Naive B cell (primary cell): ENCODE data around the gene MCEE. TPM values are rescaled to one million over a fixed set of nuclear protein-coding genes. Genes with fewer than 3 reads are reported as not detected.
"Not testable (repeated sequence)": the region's sequence is repeated elsewhere in the genome, so short reads cannot be mapped to it uniquely, and the experiment has no call there.

Experiments used
- ATAC-seq, 2 donors: fragments of 150-1000 bp; cut with Tn5 transposase; 2 replicates each; pipeline ENCODE4 v1.10.0; 2021; ENCODE audit warnings: low read depth in 2 of 2, mild to moderate bottlenecking in 2 of 2, moderate library complexity in 2 of 2
- DNase-seq: peaks from one replicate; pipeline ENCODE4 v3.0.0; 2022
- H3K27ac Mint-ChIP-seq, 6 donors: one replicate each; pipeline ENCODE4 v1.8.0; 2020 to 2022; ENCODE audit warnings: mild to moderate bottlenecking in 6 of 6, mixed read lengths in 6 of 6, moderate library complexity in 5 of 6, inconsistent platforms in 2 of 6
- H3K27me3 Mint-ChIP-seq, 3 donors: one replicate each; pipeline ENCODE4 v1.8.0; 2021 to 2022; ENCODE audit warnings: mixed read lengths in 3 of 3, mild to moderate bottlenecking in 1 of 3
- H3K36me3 Mint-ChIP-seq, 2 donors: one replicate each; pipeline ENCODE4 v1.8.0; 2020 to 2022; ENCODE audit warnings: mixed read lengths in 2 of 2, inconsistent platforms in 1 of 2, mild to moderate bottlenecking in 1 of 2
- H3K4me1 Mint-ChIP-seq, 3 donors: one replicate each; pipeline ENCODE4 v1.8.0; 2020 to 2022; ENCODE audit warnings: mixed read lengths in 3 of 3, inconsistent platforms in 1 of 3, mild to moderate bottlenecking in 1 of 3, moderate library complexity in 1 of 3
- H3K4me3 Mint-ChIP-seq, 8 donors: one replicate each; pipeline ENCODE4 v1.8.0; 2020 to 2022; ENCODE audit warnings: mild to moderate bottlenecking in 8 of 8, mixed read lengths in 8 of 8, moderate library complexity in 8 of 8, inconsistent platforms in 2 of 8
- H3K9me3 Mint-ChIP-seq, 7 donors: one replicate each; pipeline ENCODE4 v1.8.0; 2020 to 2022; ENCODE audit warnings: mixed read lengths in 7 of 7, mild to moderate bottlenecking in 5 of 7, inconsistent platforms in 2 of 7, moderate library complexity in 1 of 7
- polyA plus RNA-seq, 6 donors: library from polyadenylated mRNA; unstranded; fragments of 300-500 nt; fragmentation: Illumina TruSeq; gene quantifications; one replicate each; pipeline ENCODE4 v1.2.3, GENCODE V29; 2021; ENCODE audit warnings: low read depth in 6 of 6

Gene MCEE
- 10 to 100 TPM; 15.1 to 39.2 (median 30.3) TPM for polyA plus RNA-seq

DNA sequence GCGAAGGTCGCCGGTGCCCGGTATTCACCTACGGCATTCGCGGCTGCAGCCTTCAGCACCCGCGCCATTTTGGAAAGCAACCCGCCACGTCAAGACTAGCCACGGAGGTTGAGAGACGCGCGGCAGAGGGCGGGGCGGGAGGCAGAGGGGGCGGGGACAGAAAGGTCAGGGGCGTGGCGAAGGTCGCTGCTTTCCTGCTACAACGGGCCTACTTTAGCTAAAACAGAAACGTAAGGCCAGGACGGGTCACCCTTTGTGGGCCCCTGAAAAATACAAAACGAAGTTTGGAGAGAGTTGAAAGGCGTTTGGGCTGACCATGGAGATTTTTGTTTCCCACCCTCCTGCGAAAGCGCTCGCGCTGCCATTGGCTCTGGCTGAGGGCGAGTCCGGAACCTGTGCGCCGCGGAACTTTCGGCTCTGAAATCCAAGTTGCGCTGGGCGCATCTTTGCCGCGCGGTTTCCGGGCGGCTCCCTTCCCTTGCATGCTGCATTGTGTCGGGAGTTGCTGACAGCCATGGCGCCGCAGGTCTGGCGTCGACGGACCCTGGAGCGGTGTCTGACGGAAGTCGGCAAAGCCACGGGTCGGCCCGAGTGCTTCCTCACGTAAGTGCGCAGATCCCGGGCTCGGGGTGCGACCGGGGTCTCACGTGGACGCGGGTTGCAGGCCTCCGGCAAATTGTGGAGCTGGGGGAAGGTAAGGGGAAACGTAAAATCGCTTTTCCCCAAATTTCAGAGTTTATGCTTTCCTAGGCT lies at the start of gene MCEE, which contains the start of gene MPHOSPH10:
Gene MCEE (minus strand): TSS at position 78 of the 753 bp plus-strand sequence. CDS start 10 bp downstream, at position 68.
Gene MPHOSPH10 (plus strand): TSS at position 483 of the 753 bp plus-strand sequence. CDS start 32 bp downstream, at position 515.
- Mint-ChIP-seq H3K4me3 (no peak within 1 kb of the TSS), H3K9me3 (no peaks in the 10 kb centered on the region), H3K36me3 (no peaks in the 10 kb centered on the region), H3K27me3 (no peaks in the 10 kb centered on the region), H3K4me1 (peaks cover 4 to 16% (median 11%) of the 10 kb centered on the region in 3 donors), H3K27ac (peak within 1 kb of the TSS in 5 of 6 donors; percentile 60 to 92 (median 65))
- DNase-seq (peak; percentile 85), ATAC-seq (peak; percentile 87)

DNA sequence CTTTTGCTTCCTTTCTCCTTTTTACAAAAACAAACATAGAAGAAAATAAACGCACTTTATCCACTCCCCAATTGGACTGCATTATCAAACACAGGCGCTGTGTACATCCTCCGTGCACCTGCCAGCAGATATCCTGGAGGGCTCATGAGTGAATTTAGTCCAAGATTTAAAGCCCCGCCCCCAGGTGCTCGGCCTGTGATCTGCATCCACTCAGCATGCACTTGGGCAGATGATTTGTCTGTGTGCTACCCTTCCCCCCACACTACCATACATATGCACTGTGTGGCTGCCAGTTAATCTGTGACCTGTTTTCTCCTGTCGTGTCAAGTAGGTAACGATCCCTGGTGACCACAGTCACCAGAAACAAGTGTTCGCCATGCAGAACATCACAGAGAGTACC lies 48.8 kb upstream of the MCEE start:
- ATAC-seq, DNase-seq, H3K9me3 Mint-ChIP-seq, H3K27me3 Mint-ChIP-seq, H3K4me1 Mint-ChIP-seq, H3K27ac Mint-ChIP-seq, H3K36me3 Mint-ChIP-seq: not testable (repeated sequence)
- peak overlapping the region in 1 of 8 donors; percentile 73 for H3K4me3 Mint-ChIP-seq

DNA sequence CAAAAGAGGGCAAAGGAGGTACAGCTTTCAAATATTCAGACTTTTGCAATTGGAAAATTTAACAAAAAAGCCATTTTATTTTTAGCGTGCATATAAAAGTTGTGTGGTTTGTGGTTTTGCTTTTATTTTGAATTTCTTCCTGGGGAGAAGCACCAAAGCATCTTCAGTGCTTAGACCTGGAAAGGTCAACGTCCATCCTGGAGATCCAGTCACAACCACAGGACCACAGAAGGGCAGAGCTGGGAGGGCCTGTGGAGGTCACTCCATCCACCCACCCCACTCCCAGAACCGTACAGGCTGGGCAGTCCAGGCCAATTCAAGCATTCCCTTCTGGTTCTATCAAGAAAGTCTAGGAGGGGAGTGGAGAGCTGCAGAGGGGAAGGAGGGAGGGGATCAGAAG lies 44.2 kb upstream of the MCEE start:
- DNase-seq (no peak), ATAC-seq (no peak)
- Mint-ChIP-seq H3K27me3 (no peaks in the 10 kb centered on the region), H3K4me3 (no peak overlapping the region), H3K36me3 (no peaks in the 10 kb centered on the region), H3K9me3 (no peaks in the 10 kb centered on the region), H3K4me1 (peaks cover 0 to 4% (median 0%) of the 10 kb centered on the region in 3 donors), H3K27ac (no peak overlapping the region)

DNA sequence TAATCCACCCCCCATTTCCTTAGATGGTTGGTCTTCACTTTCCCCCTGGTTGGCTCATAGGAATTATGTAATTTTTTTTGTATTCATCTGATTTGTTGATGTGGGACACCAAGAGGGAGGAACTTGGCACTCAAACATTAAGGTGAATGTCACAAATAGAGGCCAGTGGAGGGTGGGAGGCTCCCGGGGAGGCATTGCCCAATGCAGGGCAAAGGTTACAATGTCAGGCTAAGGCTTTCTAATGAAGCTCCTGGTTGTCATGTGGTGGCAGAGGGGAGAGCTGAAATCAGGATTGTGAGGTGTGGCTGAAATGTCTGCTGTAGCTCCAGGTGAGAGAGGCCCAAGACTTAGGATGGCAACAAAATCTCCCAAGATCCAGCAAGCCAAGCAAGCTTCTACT lies 43.1 kb upstream of the MCEE start:
- H3K4me1 Mint-ChIP-seq, result peaks cover 0 to 4% (median 0%) of the 10 kb centered on the region in 3 donors
- DNase-seq, result no peak
- H3K27ac Mint-ChIP-seq, result no peak overlapping the region
- H3K27me3 Mint-ChIP-seq, result no peaks in the 10 kb centered on the region
- H3K4me3 Mint-ChIP-seq, result no peak overlapping the region
- no peaks in the 10 kb centered on the region for H3K36me3 Mint-ChIP-seq
- no peaks in the 10 kb centered on the region for H3K9me3 Mint-ChIP-seq
- ATAC-seq, result no peak

DNA sequence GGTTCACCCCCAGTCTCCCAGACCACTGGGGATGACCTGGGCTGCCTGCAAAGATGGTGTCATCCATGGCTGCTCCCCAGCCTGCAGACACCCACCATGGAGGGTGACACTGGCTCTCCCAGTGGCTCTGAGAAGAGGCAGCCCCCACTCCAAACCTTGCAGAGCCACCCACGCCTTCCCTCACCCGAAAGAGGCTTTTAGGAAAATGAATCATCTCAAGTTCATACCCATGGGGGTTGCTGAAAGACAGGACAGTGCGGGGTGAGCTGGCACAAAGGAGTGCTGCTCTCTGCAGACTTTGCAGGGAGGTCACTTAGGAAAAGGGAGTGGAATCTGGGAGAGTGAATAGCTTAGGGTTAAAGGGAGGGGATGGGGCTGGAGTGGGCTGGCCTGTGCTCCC lies 36.8 kb upstream of the MCEE start:
- Mint-ChIP-seq H3K9me3 (no peaks in the 10 kb centered on the region), H3K4me1 (no peaks in the 10 kb centered on the region)

DNA sequence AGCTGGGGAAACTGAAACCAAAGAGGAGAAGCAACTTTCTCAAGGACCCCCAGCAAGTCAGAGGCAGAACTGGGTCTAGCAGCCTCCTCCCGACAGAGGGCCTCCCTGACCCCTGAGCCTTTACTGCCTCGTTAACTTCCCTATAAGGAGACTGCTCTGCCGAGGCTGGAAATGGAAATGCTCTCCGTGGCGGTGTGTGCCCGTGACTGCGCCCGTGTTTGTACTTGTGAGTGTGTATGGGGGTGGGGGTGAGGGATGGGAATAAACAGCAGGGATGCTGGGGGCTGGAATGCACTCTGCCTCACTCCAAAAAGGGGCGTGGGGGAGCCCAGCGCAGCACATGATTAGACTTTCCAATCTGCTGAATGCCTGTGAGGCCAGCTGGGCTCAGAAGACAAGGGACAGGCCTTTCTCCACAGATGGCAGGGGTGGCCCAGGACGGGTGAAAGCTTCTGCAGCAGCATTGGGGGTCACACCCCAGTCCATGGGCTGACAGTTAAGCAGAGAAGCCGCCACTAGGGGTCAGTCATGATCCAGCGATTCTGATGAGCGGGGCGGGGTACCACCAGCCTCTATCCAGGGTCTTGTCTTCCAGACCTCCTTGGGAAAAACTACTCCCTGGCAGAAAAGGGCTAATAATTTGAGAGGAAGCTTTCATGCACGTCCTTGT lies 27.2 kb upstream of the MCEE start:
- H3K27ac Mint-ChIP-seq, result peak overlapping the region in 2 of 6 donors; percentile 16 to 65
- DNase-seq, result peak; percentile 52
- H3K4me3 Mint-ChIP-seq, result peak overlapping the region in 1 of 8 donors; percentile 6
- H3K36me3 Mint-ChIP-seq, result no peaks in the 10 kb centered on the region
- ATAC-seq, result peak; percentile 78 to 86
- no peaks in the 10 kb centered on the region for H3K9me3 Mint-ChIP-seq
- H3K27me3 Mint-ChIP-seq, result peaks cover 6 to 23% (median 14%) of the 10 kb centered on the region in 3 donors
- H3K4me1 Mint-ChIP-seq, result peaks cover 7 to 8% (median 8%) of the 10 kb centered on the region in 3 donors

More for the DNA sequence above, 36.8 kb upstream of the MCEE start:
- Mint-ChIP-seq H3K27ac (no peak overlapping the region), H3K36me3 (no peaks in the 10 kb centered on the region), H3K27me3 (peaks cover 0 to 28% (median 18%) of the 10 kb centered on the region in 3 donors), H3K4me3 (no peak overlapping the region)
- DNase-seq (no peak), ATAC-seq (no peak)

DNA sequence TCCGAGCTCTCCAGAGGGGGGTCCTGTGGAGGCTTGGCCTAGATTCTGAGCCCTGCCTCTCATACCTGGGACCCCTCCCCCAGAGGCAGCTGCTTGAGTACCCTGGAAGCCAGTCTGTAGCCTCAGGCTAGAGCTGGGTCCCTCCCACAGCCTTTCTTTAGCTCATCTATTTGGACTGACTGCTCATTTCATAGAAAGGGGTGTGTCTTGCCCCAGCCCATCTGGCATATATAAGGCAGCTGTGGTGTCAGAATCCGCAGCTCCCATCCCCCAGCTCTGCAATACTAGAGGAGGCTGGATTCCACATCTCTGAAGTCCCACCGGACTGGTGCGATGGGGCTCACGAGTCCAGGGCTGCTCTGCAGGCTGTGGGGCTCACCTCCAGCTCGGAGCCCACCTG lies 26.5 kb upstream of the MCEE start:
- H3K4me1 Mint-ChIP-seq, result peaks cover 7 to 8% (median 8%) of the 10 kb centered on the region in 3 donors
- no peak for DNase-seq
- H3K9me3 Mint-ChIP-seq, result no peaks in the 10 kb centered on the region
- H3K27me3 Mint-ChIP-seq, result peaks cover 6 to 19% (median 10%) of the 10 kb centered on the region in 3 donors
- H3K36me3 Mint-ChIP-seq, result no peaks in the 10 kb centered on the region
- H3K27ac Mint-ChIP-seq, result no peak overlapping the region
- no peak overlapping the region for H3K4me3 Mint-ChIP-seq
- no peak for ATAC-seq

DNA sequence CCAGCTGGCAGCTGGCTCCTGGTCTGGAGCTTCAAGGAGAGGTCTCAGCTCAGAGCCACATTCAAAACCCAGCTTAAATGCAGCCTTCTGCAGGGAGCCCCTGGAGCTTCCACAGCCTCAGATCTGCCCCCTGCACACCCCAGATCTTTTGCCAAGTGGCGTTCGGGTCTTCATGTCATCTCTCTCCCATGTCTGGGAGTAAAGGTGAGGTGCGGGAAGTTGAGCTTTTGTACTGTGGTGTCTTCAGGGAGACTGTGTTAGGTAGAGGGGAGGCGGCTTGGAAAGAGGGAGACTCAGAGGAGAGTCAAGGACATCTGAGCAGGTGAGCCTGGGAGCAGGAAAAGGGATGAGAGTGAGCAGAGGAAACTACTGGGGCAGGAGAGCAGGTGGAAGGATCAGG lies 25.8 kb upstream of the MCEE start:
- Mint-ChIP-seq H3K4me3 (peak overlapping the region in 1 of 8 donors; percentile 78), H3K4me1 (peaks cover 7 to 8% (median 8%) of the 10 kb centered on the region in 3 donors)
- ATAC-seq, result no peak

DNA sequence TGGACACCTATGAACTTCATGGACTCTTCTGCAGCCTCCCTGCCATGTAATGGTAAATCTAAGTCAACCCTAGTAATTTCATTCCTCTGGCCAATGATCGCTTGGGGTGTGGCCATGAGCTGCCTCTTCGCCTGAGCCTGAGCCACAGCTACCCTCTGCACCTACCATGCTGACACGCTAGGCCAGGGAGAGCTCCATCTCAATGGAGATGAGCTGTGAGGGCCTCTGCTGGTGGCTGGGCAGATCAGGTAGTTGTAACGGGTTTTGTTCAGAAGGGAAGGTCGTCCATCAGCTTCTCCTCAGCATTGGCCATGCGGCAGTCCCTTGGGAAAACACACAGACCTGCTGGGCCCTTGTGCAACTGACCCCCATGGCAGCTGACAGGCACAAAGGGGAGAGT lies 24.8 kb upstream of the MCEE start:
- H3K4me3 Mint-ChIP-seq, result no peak overlapping the region
- H3K9me3 Mint-ChIP-seq, result no peaks in the 10 kb centered on the region
- DNase-seq (no peak), ATAC-seq (peak in 1 of 2 donors; percentile 33)
- H3K36me3 Mint-ChIP-seq, result peaks cover 6 to 8% of the 10 kb centered on the region in 2 donors
- peaks cover 7 to 8% (median 8%) of the 10 kb centered on the region in 3 donors for H3K4me1 Mint-ChIP-seq
- H3K27me3 Mint-ChIP-seq, result peaks cover 6 to 19% (median 10%) of the 10 kb centered on the region in 3 donors
- H3K27ac Mint-ChIP-seq, result no peak overlapping the region

More for the DNA sequence above, 25.8 kb upstream of the MCEE start:
- no peaks in the 10 kb centered on the region for H3K9me3 Mint-ChIP-seq
- peak overlapping the region in 1 of 6 donors; percentile 86 for H3K27ac Mint-ChIP-seq
- peaks cover 6 to 19% (median 10%) of the 10 kb centered on the region in 3 donors for H3K27me3 Mint-ChIP-seq
- DNase-seq, result no peak
- H3K36me3 Mint-ChIP-seq, result no peaks in the 10 kb centered on the region

DNA sequence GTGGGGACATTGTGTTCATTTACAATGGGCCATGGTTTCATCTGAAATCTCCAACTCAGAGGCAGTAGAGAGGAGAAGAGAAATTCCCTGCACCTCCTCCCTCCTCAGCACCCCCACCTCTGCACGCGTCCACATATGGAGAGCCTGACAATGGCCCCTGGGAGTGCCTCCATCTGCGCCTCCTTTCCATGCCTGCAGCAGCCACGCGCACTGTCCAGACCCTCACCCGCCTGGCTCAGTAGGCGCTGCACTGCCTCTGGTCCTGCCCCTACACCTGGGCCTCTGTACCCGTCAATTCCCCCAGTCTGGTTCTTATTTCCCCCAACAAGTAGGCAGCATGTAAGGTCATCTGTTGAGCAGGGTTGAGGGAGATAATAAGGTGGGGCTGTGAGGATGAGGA lies 24.2 kb upstream of the MCEE start:
- peaks cover 7 to 8% (median 8%) of the 10 kb centered on the region in 3 donors for H3K4me1 Mint-ChIP-seq
- no peaks in the 10 kb centered on the region for H3K9me3 Mint-ChIP-seq
- ATAC-seq (no peak), DNase-seq (no peak)
- H3K27ac Mint-ChIP-seq, result peak overlapping the region in 1 of 6 donors; percentile 48
- peaks cover 6 to 19% (median 10%) of the 10 kb centered on the region in 3 donors for H3K27me3 Mint-ChIP-seq
- H3K4me3 Mint-ChIP-seq, result no peak overlapping the region
- H3K36me3 Mint-ChIP-seq, result peaks cover 7 to 13% of the 10 kb centered on the region in 2 donors

DNA sequence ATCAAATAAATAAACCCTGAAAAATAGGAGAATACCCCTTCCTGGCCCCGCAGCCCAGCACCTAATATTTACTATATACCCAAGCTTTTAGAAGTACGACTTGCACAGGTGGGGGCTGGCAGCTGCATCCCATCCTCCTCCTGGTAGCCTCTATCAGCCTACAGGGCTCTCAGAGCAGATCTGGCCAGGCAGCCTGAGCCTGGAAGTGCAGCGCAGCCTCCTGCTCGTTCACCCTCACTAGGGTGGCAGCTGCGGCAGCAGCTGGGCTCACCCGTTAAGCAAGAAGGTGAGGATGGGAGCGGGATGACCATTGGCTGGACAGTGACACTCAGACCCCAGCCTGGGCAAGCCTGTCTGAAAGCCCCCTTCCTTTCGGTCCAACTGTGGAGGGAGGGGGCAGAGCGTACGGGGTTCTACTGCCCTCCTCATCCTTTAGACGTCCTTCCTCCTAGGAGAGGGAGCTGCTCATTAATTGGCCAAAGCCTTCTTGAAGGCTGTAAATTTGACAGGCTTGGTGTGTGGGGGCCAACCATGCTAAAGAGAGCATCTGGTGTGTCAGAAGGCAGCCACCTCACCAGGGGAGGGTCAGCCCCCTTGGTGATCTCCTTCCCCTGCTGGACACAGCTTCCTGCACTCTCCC lies 23.7 kb upstream of the MCEE start:
- ATAC-seq (no peak), DNase-seq (no peak)
- H3K27me3 Mint-ChIP-seq, result peaks cover 6 to 19% (median 10%) of the 10 kb centered on the region in 3 donors
- no peak overlapping the region for H3K27ac Mint-ChIP-seq
- peaks cover 13 to 18% of the 10 kb centered on the region in 2 donors for H3K36me3 Mint-ChIP-seq
- H3K4me1 Mint-ChIP-seq, result peaks cover 7 to 8% (median 8%) of the 10 kb centered on the region in 3 donors
- no peaks in the 10 kb centered on the region for H3K9me3 Mint-ChIP-seq
- H3K4me3 Mint-ChIP-seq, result no peak overlapping the region

DNA sequence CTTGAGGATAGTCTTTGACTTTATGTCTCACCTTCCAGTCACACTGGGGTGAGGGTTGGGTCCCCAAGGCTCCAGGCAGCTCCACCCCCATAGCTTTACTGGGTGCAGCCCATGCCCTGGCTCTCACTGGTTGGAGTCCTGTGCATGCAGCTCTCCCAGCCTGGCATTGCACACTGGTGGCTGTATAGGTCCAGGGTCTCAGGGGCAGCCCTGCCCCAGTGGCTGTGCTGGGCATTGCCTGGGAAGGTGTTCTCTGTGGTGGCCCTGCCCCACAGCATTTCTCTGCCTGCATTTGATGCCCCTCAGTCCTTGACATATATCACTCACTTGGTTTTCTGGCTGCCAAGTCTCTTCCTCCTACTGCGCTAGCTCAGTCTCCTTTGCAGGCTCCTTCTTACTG lies 21.6 kb upstream of the MCEE start:
- H3K36me3 Mint-ChIP-seq, result peaks cover 17 to 21% of the 10 kb centered on the region in 2 donors
- no peak overlapping the region for H3K27ac Mint-ChIP-seq
- peaks cover 0 to 13% (median 10%) of the 10 kb centered on the region in 3 donors for H3K27me3 Mint-ChIP-seq
- no peaks in the 10 kb centered on the region for H3K9me3 Mint-ChIP-seq
- H3K4me3 Mint-ChIP-seq, result no peak overlapping the region
- no peak for ATAC-seq
- no peaks in the 10 kb centered on the region for H3K4me1 Mint-ChIP-seq
- DNase-seq, result no peak

DNA sequence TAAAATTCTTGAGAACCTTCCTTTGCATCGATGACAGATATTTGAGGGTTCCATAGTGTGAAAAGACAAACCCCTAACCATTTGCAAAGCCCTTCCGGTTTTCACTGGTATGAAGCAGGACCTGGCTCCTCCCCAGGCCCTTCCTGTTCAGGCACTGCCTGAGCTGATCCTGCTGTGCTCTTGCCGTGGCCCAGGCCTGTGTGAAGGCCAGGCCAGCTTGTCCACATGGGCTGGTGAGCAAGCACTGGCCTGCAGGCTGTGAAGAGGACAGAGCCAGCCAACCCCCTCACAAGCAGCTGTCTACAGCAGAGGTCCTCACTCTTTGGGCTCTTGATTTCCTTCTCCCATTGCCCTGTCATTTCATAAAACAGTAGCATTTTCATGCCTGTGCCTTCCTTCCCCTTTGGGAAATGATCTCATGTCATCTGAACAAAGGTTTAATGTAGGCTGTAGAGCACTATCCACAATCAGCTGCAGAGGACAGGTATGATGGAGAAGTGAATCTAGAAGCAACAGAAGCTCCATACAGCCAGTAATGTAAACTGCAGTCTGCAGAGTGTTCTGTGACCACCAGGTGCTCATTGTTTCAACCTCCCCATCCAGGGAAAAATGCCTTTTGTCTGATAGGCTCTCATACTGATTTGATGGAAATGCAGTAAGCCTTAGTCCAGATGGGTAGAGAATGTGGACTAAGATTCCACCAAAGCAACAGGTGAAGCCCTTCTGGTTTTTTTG lies 20.2 kb upstream of the MCEE start:
- Mint-ChIP-seq H3K4me3 (no peak overlapping the region), H3K27me3 (peaks cover 0 to 3% (median 0%) of the 10 kb centered on the region in 3 donors), H3K9me3 (no peaks in the 10 kb centered on the region), H3K4me1 (peaks cover 0 to 5% (median 0%) of the 10 kb centered on the region in 3 donors), H3K27ac (no peak overlapping the region), H3K36me3 (peaks cover 17 to 31% of the 10 kb centered on the region in 2 donors)
- DNase-seq, result no peak
- no peak for ATAC-seq
